HG03571 (cell line): ENCODE results near the gene SERINC2.
"Not testable (repeated sequence)": the region's sequence is repeated elsewhere in the genome, so short reads cannot be mapped to it uniquely, and the experiment has no call there.

Experiments used
- ATAC-seq: cut with Tn5 transposase; IDR thresholded peaks from one replicate; pipeline ENCODE4 v1.9.1; 2021; ENCODE audit not compliant: unreplicated experiment

The SERINC2 gene

DNA sequence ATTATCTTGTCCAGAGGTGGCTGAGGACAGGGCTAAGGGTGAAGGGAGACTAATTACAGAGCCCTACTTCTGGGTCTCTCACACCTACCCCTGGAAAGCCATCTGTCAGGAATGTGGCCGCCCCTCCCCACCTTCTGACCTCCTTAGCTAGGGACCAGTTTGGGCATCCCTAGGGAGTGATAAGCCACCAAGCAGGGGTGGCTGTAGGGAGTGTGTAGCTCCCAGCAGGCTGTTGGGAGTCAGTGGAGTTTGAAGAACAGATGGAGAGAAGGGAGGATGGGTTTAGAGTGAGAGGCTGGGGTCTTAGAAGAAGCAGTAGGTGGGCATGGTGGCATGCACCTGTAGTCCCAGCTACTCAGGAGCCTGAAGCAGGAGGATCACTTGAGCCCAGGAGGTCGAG, 808 bp upstream of the SERINC2 start:
- no peak for ATAC-seq

DNA sequence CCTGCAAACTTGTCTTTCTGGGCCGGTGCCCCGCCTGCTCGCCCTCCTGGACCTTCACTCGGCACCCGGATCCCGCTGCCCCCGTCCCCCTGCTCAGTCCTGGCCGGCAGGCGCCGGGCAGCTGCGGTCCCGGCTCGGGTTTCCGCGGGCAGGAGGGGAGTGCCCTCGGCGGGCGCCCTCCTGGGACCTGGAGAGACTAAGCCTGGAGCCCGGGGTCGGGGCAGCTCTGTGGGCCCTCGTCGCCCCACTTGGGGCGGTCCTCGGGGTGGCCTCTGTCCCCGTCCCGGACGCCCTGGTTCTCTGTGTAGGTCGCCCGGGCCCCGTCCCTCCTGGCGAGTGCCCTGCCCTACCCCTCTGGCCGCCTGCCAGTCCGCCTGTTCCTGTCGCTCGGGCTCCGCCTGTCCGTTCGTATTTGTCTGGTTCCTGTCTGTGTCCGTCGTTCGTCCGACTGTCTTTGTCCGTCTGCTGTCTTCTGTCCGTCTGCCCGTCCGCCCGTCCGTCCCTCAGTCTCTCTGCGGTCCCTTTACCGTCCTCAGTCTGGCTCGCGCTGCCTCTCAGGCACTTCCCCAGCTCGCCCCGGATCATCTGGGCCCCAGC, 490 bp downstream of the SERINC2 start:
- ATAC-seq: no peak

DNA sequence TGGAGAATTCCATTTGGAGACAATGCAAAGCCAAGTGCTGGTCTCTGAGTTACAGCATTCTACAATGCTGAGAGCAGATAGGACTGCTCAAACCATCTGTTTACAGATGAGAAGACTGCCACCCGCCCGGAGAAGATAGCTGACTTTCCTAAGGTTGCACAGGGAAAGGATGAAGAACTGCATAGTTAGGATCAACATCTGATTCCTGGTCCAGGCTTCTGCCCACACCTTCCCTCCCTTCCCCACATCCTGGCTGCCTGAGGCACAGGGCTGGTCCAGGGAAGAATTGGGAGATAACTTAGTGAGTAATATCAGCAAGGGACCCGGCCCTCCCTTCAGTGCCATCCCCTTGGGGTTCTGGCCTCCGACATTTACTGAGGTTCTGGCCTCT, 2.0 kb downstream of the SERINC2 start:
- ATAC-seq: no peak

DNA sequence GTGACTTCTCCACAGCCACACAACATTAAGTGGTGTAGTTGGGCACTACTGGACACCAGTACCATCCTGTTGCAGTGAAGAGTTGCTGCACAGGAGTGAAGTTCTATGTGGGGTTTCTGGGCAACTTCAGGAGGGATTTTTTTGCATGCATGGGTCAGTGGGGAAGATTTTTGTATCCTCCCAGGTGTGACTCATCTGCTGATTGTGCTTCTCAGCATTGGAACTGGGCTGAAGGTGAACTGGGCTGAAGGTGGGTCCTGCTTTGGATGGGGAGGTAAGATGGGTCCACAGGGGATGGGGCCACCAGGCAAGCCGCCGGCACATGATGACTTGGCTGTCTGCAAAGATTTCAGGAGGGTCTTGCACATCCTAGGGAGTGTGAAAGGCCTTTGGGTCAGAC, 2.6 kb downstream of the SERINC2 start:
- ATAC-seq: no peak

DNA sequence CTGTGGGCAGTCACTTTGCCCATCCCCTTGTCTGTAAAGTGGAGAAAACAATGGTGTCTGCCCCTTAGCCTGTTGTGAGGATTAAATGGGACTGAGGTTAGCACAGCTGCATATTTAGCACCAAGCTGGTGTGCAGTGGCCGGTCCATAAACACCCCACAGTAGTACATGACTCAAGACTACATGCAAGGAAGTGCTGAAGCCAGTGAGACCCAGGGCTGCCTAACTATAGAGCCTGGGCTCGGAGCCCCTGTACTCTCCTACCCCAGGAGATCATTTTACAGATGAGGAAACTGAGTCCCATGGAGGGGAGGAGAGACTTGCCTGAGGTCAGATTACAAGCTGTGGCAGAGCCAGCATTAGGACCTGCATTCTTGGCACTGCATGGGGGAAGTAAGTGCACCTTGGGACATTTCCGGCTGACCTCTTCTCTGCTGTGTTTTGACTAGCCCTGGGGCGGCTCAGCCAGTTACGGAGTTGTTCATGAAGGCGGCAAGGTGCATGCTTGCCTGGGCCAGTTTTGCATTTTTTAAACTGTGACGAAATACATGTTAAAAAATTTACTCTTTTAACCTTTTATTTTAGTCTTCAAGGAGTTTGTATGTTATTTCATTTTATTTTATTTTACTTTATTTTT, 3.2 kb downstream of the SERINC2 start:
- ATAC-seq: no peak

DNA sequence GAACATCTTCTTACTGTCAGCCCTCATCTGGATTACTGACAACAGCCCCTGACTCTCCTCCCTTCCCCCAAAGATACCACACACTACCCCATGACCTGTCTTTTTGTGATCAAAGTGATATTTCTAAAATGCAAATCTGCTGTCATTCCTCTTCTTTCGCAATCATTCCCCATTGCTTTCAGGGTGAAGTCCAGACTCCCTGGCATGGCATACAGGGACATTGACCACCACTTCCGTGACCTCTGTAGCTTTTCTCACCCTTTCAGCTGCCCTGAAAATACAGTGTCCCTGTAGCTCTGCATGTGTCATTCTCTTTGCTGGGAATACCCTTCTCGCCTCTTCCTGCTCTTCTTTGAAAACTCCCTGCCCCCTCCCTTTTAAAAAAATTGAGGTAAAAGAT, 4.1 kb downstream of the SERINC2 start:
- ATAC-seq: no peak

DNA sequence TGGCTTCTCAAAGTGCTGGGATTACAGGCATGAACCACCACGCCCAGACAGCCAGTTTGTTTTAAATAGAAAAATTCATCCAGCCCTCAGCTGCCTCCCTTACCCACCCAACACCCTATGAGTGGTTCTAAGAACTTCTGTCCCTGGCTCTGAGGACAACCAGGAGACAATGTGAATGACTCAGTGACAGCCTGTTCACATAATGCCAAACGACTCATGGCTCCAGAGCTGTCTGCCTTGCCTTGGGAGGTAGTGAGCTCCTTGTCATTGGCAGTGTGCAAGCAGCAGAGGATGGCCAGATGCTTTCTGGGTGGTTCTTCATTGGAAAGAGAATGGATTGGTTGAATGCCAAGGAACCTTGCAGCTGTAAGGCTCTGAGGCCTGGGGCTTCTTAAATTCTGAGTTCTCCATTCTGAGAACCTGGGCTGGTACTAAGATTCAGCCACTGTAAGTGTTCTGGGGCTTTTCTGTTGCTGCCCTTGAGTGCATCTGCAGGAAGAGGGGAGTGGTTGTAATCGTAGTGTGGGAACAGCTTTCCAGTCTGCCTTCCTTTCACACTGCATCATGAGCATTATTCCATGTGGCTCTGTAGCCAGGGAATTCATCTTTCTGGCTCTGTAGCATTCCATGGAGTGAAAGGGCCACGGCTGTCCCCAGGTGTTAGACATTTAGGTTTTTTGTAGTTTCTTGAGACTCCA, 5.8 kb downstream of the SERINC2 start:
- no peak for ATAC-seq

DNA sequence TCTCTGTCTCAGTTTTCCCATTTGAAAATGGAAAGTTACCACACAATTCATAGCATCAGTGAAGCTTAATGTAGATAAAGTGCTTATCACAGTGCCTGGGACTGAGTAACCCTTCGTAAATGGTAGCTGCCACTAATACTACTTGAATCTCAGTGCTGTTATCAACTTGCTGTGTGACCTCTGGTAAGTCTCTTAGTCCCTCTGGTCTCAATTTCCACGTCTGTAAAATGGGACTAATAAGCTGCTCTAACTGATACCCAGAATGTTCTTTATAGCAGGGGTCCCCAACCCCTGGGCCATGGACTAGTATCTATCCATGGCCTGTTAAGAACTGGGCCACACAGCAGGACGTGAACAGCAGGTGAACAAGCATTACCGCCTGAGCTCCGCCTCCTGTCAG, 7.7 kb downstream of the SERINC2 start:
- ATAC-seq: no peak

DNA sequence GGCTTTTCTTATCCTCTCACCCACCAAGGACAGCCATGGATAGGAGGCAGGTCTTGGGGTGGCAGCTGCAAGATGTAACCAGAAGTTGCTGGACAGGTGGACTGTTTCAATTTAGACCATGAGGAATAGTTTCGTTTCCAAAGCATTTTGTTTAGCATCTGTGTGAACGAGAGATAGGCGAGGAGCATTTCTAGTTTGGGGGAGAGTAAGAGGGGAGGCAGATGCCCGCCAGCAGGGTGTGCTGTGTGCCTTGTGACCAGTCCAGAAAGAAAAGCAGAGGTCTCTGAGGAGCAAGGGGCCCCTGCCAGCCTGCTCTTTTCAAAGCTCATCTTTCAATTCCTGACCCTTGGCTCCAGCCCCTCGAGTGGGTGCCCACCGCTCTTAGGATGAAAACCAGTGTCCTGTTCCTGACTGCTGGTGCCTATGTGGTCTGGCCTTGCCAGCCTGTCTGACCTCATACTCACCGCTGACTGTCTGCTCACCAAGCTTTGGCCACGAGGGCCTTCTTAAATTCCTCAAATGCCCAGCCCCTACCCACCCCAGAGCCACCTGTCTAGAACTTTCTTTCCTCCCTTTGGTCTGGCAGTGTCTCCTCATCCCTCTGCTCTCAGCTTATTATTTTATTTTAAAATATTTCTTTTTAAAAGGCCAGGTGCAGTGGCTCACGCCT, 8.5 kb downstream of the SERINC2 start:
- no peak for ATAC-seq

DNA sequence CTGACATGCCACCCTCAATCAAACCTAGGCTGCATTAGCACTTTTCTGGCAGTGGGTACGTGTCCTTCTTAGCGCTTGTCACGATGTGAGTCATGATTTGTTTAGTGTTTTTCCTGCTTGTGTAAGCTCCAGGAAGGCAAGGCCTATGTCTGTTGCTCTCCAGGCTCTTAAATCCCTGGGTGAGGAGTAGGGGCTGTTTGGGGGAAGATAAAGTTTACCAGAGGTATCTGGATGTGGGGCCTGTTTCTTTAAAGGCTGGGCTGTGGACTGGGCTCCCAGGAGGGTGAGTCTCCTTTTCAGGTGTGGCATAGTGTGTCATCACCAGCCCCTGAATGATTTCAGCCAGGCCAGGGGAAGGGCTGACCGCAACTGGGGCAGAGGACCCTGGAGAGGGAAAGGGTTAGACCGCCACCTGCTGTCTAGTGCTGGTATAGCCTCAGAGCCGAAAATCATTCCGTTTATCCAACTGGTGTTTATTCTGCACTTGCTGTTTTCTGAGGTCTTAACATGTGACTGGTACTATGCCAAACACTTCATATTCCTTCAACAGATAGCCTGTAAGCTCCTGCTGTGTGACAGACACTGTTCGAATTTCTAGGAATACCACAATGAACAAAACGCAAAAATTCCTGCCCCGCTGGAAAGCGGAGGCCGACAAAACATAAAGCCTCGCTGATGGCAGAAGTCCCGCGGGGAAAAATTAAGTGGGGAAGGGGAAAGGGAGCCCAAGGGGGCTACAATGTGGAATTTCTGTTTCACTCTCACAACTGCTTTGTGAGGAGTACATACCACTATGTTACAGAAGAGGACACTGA, 9.7 kb downstream of the SERINC2 start:
- ATAC-seq: no peak

DNA sequence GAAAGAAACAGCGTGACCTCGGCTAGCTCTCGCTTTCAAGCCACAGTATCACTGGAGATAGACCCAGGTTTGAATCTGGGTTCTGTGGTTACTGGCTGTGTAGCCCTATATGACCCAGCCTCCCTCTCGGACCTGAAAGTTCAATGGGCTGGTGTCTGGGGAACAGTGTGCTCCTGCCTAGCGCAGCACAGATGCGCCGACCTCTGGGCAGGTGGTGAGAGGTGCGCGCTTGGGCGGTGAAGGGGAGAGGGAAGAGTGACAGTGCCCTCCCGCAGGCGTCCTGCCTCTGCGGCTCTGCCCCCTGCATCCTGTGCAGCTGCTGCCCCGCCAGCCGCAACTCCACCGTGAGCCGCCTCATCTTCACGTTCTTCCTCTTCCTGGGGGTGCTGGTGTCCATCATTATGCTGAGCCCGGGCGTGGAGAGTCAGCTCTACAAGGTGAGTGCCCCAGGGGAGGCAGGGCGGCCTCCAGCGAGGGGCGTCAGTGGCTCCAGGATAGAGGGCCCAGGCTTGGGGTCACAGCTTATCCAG, 10.5 kb downstream of the SERINC2 start:
- peak; percentile 87 for ATAC-seq

DNA sequence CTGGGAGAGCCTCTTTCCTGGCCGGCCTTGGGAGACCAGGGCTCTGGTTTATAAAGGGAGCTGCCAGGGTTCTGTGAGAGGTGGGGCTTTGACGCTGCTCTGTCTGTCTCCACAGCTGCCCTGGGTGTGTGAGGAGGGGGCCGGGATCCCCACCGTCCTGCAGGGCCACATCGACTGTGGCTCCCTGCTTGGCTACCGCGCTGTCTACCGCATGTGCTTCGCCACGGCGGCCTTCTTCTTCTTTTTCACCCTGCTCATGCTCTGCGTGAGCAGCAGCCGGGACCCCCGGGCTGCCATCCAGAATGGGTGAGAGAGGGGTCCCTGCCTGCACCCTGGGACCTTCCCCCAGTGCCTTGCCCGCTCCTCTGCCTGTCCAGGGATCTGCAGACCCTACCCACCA, 11.6 kb downstream of the SERINC2 start:
- no peak for ATAC-seq

DNA sequence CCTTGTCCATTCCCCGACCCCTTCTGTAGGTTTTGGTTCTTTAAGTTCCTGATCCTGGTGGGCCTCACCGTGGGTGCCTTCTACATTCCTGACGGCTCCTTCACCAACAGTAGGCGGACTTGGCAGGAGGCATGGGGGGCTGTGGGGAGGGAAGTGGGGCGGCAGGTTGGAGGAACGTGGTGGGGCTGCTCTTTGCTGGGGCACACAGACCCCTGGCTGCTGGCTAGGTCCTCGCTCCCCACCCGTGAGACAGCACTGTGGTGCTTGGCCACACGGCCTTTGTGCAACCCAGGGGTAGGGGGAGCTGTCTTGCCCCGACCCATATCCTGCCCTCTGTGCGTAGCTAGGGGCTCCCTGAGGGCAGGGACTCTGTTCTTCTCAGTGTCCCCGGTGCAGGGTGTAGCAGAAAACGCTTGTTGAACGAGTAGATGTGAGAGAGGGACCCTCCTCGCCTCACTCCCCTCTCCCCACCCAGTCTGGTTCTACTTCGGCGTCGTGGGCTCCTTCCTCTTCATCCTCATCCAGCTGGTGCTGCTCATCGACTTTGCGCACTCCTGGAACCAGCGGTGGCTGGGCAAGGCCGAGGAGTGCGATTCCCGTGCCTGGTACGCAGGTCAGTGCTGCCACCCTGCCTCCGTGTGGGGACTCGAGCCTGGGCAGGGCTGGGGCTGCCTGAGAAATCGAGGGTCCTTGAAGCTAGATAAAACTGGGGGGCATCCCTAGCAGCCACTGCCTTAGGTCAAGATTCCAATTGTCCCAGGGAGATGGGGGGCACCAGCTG, 12.5 kb downstream of the SERINC2 start:
- ATAC-seq: no peak

DNA sequence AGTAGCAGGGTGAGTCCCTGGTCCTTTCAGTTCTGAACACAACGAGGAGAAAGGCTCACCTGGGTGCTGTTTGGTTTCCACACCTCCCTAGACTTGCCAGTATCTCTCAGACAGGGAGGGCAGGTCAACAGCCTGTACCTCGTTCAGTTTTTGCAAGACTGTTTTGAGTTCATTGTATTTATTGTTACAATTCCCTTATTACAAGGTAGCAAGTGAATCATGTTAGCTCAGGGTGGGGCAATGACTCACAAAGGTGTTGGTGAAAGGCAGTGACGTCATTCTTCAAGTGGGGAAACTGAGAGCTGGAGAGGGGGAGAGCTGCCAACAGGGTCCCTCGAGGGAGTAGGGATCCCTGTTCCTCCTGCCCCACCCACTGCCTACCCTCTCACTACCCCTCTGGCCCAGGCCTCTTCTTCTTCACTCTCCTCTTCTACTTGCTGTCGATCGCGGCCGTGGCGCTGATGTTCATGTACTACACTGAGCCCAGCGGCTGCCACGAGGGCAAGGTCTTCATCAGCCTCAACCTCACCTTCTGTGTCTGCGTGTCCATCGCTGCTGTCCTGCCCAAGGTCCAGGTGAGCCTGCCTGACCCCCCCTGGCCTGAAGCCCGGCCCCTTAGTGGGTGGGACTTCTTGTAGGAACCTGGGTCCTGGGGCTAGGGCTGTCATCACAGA, 13.4 kb downstream of the SERINC2 start:
- no peak for ATAC-seq

DNA sequence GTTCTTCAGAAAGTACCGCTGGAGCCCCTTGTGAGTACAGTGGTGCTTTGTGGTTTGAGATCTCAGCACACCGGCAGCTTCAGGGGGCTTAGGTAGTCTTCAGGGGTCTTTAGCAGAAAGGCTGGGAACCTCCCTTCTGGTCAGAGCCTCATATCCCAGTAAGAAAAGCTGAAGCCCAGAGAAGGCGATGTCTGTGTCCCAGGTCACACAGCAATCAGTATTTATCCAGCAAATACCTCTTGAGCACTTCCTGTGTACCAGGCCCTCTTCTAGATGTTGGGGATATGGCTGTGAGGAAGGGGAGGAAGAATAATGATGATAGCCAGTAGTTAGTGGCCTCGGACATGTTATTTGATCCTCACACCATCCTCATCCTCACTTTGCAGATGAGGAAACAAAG, 14.3 kb downstream of the SERINC2 start:
- no peak for ATAC-seq

DNA sequence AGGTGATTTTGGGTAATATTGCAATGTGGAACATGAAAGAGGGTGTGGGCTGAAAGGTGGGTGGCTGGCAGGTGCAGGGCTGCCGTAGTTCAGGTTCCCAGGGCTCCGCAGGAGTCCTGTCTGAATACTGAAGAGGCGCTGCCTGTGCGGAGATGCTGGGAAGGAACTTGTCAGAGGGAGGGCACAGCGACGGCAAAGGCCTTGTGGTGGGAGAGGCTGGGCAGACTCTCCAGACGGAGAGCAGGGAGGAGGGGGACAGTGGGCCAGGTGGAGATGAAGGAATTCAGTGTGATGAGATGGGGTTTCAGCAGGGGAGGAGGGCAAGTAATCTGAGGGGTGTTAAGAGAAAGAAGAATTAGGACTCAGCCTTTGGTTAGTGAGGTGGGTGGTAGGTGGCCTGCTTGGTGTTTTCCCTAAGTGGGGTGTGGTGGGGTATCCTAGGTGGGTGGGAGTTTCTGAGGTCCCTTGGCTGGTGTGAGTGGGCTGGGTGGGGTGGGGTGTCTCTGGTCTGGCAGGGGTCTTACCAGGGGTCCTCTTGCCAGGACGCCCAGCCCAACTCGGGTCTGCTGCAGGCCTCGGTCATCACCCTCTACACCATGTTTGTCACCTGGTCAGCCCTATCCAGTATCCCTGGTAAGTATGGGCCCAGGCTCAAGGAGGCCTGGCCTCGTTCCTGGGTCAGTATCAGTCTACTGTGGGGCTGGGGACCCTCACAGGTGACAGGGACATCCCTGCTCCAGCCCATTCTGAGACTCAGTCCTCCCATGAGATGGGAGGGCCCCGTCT, 15.6 kb downstream of the SERINC2 start:
- no peak for ATAC-seq

DNA sequence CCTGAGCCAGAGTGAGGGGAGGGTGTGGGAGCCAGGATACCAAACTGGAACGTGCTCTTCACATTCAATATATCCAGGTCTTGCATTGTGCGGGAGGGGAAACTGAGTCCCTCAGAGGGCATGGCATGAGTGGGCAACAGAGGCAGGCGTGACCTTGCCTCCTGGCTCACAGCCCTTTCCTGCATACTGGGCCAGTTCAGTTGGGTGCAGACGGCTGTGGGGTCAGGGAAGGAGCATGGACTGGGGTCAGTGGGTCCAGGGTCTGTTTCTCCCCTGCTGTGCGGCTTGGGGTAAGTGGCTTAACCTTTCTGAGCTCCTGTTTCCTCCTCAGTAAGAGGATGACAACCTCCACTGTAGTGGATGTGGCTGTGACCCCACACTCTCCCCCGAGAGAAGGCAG, 16.6 kb downstream of the SERINC2 start:
- no peak for ATAC-seq

DNA sequence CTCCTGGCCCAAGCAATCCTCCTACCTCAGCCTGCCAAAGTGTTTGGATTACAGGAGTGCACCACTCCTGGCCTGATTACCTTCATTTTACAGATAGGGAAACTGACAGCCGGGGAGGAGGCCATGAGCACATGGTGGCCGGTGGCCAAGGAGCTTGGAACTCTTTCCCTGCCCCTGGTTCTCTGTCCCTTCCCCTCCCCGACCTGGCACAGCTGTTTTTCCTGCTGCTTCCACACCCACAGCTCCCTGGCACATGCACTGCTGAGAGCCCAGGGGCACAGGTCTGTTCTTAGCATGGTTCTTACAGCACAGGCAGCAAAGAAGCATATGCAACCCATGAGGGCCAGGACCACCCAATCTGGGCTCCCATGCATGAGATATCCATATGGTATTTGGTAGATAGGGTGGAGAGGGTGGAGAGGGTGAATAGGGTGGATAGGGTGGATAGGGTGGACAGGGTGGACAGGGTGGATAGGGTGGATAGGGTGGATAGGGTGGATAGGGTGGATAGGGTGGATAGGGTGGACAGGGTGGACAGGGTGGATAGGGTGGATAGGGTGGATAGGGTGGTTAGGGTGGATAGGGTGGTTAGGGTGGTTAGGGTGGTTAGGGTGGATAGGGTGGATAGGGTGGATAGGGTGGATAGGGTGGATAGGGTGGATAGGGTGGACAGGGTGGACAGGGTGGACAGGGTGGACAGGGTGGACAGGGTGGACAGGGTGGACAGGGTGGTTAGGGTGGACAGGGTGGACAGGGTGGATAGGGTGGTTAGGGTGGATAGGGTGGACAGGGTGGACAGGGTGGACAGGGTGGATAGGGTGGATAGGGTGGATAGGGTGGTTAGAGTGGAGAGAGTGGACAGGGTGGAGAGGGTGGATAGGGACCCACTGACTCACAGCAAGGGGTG, 18.6 kb downstream of the SERINC2 start:
- ATAC-seq: not testable (repeated sequence)
